ENCODE measurements around the gene SKOR2. TPM values are rescaled to one million over a fixed set of nuclear protein-coding genes. Genes with fewer than 3 reads are reported as not detected.

The SKOR2 gene
- total RNA-seq (2011; cell fraction: chromatin; rRNA removed; ENCODE audit: low replicate concordance), result not detected in 2 replicates
- not detected in 2 replicates for total RNA-seq (2011; cell fraction: nucleolus; rRNA removed)
- total RNA-seq (2011; cell fraction: nucleoplasm; rRNA removed), result not detected in 2 replicates
- total RNA-seq (2014; rRNA removed) (not detected in 2 replicates), total RNA-seq (2014; rRNA removed; fragmentation: Illumina TruSeq; extraction: Trizol) (not detected in 2 replicates), total RNA-seq (2015; rRNA removed; fragmentation: Illumina TruSeq; extraction: Trizol) (not detected in 2 replicates), total RNA-seq (2021) (not detected in 2 replicates), polyA plus RNA-seq (2011; rRNA removed) (not detected in 2 replicates), polyA plus RNA-seq (2014; fragmentation: Illumina TruSeq; extraction: Trizol) (not detected in 2 replicates), polyA plus RNA-seq (2014; fragmentation: Nextera tagmentation; extraction: Ambion mirVana) (not detected), polyA plus RNA-seq (2014; rRNA removed) (not detected in 2 replicates), polyA minus RNA-seq (2011; rRNA and poly(A)+ RNA removed) (not detected in 2 replicates), Bru-seq, nascent RNA (not detected), BruChase-seq, experiment 1, labeled RNA remaining after a 2-hour chase (not detected), BruChase-seq, experiment 2, labeled RNA remaining after a 6-hour chase (not detected)
- polyA plus RNA-seq (2011; cell fraction: cytosol; rRNA removed), result not detected in 2 replicates
- not detected in 2 replicates for polyA plus RNA-seq (2011; cell fraction: nucleus; rRNA removed)
- not detected in 2 replicates for polyA plus RNA-seq (2012)
- polyA minus RNA-seq (2011; cell fraction: cytosol; rRNA and poly(A)+ RNA removed), result not detected in 2 replicates
- polyA minus RNA-seq (2011; cell fraction: nucleus; rRNA and poly(A)+ RNA removed), result not detected in 2 replicates
- long read RNA-seq, experiment 1, result 0 reads
- long read RNA-seq, experiment 2, result 0 reads
- long read RNA-seq, experiment 3, result 0 reads

GRCh38 chr18:47251289-47252120, at the start of gene SKOR2:
Gene SKOR2 (minus strand): TSS chr18:47251660. CDS start chr18:47249183, 2,477 bp downstream.
- ChIA-PET POLR2A (no interaction called here), CTCF (ENCODE audit: low intra/inter-chr PET ratio) (no interaction called here)
- FAIRE-seq, result no peak
- ATAC-seq, result no peak
- Histone ChIP-seq H2AFZ (ENCODE audit: low read depth, low read length) (no peak within 1 kb of the TSS), H3K27me3 (ENCODE audit: control insufficient read depth in 2 of 2, insufficient read depth in 2 of 2, low read length in 2 of 2) (peaks cover 2 to 37% of the 10 kb centered on the region in 2 experiments; a peak in 3 of 5 replicates), H3K9me1 (ENCODE audit: control insufficient read depth, insufficient read depth, low read length) (no peaks in the 10 kb centered on the region), H3K4me2 (ENCODE audit: insufficient read depth, low read length) (no peak within 1 kb of the TSS), H3K9me3 (replicated peaks; ENCODE audit: control insufficient read depth, insufficient read depth, low read depth, low read length) (no peaks in the 10 kb centered on the region), H3K9ac (ENCODE audit: insufficient read depth in 1 of 2, low read depth in 2 of 2, low read length in 2 of 2) (no peak within 1 kb of the TSS), H3K79me2 (ENCODE audit: control insufficient read depth, insufficient read depth, low read length) (no peaks in the 10 kb centered on the region), H3K27ac (ENCODE audit: extremely low read depth, low read depth, low read length) (no peak within 1 kb of the TSS), H3K4me3 (no peak within 1 kb of the TSS), H4K20me1 (replicated peaks; ENCODE audit: control insufficient read depth, insufficient read depth, low read length) (no peaks in the 10 kb centered on the region), H3K36me3 (ENCODE audit: control insufficient read depth, insufficient read depth, low read length) (no peaks in the 10 kb centered on the region), H3K4me1 (replicated peaks in 1 of 2; ENCODE audit: control insufficient read depth in 2 of 2, insufficient read depth in 2 of 2, low read length in 2 of 2) (peaks cover 0 to 5% of the 10 kb centered on the region in 2 experiments; a peak in 1 of 5 replicates)
- DNase-seq (ENCODE audit: extremely low read depth in 1 of 4, low spot score in 3 of 4), result peak in 1 of 4 experiments; percentile 2
- BruUV-seq (replicated peaks), result no TSS peak
- WGBS (ENCODE audit: insufficient coverage, low coverage, missing lambda C conversion rate), result 8% methylated on average over 35 of the region's 55 CpGs
- in situ Hi-C loops (cut with MboI), result no loop called here
- TF ChIP-seq, protein P1, sequence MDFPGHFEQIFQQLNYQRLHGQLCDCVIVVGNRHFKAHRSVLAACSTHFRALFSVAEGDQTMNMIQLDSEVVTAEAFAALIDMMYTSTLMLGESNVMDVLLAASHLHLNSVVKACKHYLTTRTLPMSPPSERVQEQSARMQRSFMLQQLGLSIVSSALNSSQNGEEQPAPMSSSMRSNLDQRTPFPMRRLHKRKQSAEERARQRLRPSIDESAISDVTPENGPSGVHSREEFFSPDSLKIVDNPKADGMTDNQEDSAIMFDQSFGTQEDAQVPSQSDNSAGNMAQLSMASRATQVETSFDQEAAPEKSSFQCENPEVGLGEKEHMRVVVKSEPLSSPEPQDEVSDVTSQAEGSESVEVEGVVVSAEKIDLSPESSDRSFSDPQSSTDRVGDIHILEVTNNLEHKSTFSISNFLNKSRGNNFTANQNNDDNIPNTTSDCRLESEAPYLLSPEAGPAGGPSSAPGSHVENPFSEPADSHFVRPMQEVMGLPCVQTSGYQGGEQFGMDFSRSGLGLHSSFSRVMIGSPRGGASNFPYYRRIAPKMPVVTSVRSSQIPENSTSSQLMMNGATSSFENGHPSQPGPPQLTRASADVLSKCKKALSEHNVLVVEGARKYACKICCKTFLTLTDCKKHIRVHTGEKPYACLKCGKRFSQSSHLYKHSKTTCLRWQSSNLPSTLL (IDR thresholded peaks at IDR 0.05), result peak; percentile 75; the same call in 1 of the 2 replicates
- TF ChIP-seq ATF1 (CRISPR knock-in tag; IDR thresholded peaks at IDR 0.05) (no peak), ATF1 (tag; IDR thresholded peaks at IDR 0.05) (0 out of 2 replicates have a peak, but pooled peaks have one; percentile 30), SMARCB1 (IDR thresholded peaks at IDR 0.05; ENCODE audit: insufficient read length, low read depth) (no peak), ATF3 (IDR thresholded peaks at IDR 0.05) (peak; percentile 63), ATF3 (CRISPR knock-in tag; conservative IDR thresholded peaks at IDR 0.05) (no peak)
- intact Hi-C loops (cut with micrococcal nuclease), result no loop called here
